Peyer's patch (tissue), 4 donors: Measurements from ENCODE around the gene PRPF40A.

Experiments used
- POLR2A ChIP-seq, 2 donors: fragments of 450-650 bp; IDR thresholded peaks; one replicate each; pipeline ENCODE4 v1.5.1; 2017; ENCODE audit warnings: antibody characterized with exemption in 2 of 2, mild to moderate bottlenecking in 2 of 2, moderate library complexity in 2 of 2
- TF ChIP-seq, protein P1 (sequence below), 6 experiments: fragments of 450-650 bp in 4 of 6; fragments of 200-600 bp in 2 of 6; sonication (generic) in 1 of 6; IDR thresholded peaks; one replicate each; pipeline ENCODE4 v1.5.1; 2017 to 2019; ENCODE audit warnings: antibody characterized with exemption in 6 of 6, mild to moderate bottlenecking in 3 of 6, moderate library complexity in 1 of 6

- TF ChIP-seq, protein P1, sequence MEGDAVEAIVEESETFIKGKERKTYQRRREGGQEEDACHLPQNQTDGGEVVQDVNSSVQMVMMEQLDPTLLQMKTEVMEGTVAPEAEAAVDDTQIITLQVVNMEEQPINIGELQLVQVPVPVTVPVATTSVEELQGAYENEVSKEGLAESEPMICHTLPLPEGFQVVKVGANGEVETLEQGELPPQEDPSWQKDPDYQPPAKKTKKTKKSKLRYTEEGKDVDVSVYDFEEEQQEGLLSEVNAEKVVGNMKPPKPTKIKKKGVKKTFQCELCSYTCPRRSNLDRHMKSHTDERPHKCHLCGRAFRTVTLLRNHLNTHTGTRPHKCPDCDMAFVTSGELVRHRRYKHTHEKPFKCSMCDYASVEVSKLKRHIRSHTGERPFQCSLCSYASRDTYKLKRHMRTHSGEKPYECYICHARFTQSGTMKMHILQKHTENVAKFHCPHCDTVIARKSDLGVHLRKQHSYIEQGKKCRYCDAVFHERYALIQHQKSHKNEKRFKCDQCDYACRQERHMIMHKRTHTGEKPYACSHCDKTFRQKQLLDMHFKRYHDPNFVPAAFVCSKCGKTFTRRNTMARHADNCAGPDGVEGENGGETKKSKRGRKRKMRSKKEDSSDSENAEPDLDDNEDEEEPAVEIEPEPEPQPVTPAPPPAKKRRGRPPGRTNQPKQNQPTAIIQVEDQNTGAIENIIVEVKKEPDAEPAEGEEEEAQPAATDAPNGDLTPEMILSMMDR (IDR thresholded peaks at IDR 0.05) = no peak
- no peak for TF ChIP-seq POLR2A (IDR thresholded peaks at IDR 0.05)
These were observed 20.8 kb downstream of the PRPF40A start for GRCh38 chr2:152696476-152696875.
